ENCODE data around the gene ZNF628. TPM values are rescaled to one million over a fixed set of nuclear protein-coding genes. Genes with fewer than 3 reads are reported as not detected.

The ZNF628 gene
- polyA plus RNA-seq, 1 experiment = 0.12 TPM

DNA sequence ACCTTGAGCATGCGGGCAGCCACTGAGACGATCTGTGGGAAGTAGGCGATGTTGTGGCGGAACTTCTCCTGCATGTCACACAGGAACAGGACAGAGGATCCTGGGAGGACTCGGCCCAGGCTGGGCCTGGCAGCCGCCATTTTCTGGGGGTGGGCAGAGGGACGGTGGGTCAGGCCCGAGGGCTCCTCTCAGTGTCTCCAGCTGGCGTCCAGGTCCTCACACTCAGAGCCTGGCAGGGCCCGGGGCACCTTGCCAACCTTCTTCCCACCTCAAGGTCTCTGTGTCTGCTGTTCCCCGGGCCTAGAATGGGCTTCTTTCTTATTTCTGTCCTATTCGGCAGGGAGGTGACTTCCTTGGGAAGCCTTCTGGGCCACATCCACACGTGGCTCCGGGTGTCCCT lies 20.1 kb upstream of the ZNF628 start:
- peaks cover 10% of the 10 kb centered on the region for H3K27me3 ChIP-seq (ENCODE audit: control insufficient read depth, insufficient read depth, low read length)
- no peak for DNase-seq (ENCODE audit: low read depth, low spot score)
- no peak overlapping the region for H3K27ac ChIP-seq (ENCODE audit: low read depth, low read length)
- H3K4me3 ChIP-seq (ENCODE audit: low read depth, low read length) = no peak overlapping the region
- ChIA-PET CTCF (no interaction called here), POLR2A (no interaction called here)
- no peaks in the 10 kb centered on the region; the same call in 1 of the 2 replicates for H3K9me3 ChIP-seq (ENCODE audit: control insufficient read depth, insufficient read depth, low read length)
- TF ChIP-seq, protein P1, sequence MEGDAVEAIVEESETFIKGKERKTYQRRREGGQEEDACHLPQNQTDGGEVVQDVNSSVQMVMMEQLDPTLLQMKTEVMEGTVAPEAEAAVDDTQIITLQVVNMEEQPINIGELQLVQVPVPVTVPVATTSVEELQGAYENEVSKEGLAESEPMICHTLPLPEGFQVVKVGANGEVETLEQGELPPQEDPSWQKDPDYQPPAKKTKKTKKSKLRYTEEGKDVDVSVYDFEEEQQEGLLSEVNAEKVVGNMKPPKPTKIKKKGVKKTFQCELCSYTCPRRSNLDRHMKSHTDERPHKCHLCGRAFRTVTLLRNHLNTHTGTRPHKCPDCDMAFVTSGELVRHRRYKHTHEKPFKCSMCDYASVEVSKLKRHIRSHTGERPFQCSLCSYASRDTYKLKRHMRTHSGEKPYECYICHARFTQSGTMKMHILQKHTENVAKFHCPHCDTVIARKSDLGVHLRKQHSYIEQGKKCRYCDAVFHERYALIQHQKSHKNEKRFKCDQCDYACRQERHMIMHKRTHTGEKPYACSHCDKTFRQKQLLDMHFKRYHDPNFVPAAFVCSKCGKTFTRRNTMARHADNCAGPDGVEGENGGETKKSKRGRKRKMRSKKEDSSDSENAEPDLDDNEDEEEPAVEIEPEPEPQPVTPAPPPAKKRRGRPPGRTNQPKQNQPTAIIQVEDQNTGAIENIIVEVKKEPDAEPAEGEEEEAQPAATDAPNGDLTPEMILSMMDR (IDR thresholded peaks at IDR 0.05; ENCODE audit: low read depth, low read length) = no peak

DNA sequence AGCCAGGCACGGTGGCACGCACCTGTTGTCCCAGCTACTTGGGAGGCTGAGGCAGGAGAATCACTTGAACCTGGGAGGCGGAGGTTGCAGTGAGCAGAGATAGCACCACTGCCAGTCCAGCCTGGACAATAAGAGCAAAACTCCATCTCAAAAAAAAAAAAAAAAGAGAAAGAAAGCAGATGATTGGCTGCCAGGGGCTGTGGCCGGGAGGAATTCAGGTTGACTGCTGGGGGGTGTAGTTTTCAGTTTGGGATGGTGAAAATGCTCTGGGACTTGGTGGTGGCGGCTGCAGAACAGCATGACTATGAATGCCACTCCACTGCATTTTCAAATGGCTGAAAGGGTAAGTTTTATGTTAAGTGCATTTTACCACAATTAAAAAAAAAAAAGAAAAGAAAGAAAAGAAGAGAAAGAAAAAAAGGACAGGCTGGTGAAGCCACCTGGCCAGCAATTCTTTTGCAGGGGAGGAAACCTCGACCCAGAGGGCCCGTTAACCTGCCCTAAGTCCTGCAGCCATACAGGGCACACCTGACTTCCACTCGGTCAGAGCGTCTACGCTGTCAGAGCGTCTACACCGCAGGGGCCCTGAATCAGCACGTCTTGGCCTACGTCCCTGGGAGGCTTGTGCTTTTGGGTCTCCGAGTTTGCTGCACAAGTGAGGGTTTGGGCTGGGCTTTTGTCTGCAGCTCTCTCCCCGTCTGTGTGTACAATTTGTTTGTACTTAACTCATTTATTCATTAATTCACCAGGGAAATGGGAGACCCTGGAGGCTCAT lies 18.5 kb upstream of the ZNF628 start:
- ChIA-PET CTCF (interaction anchor here (0.7 to 3.5 kb wide), 4 partner anchors 10 to 150 kb away, joined by 3 to 25 read pairs (median 6); no protein-coding TSS in a partner anchor), POLR2A (no interaction called here)
- Histone ChIP-seq H3K27me3 (ENCODE audit: control insufficient read depth, insufficient read depth, low read length) (no peaks in the 10 kb centered on the region), H3K9me3 (ENCODE audit: control insufficient read depth, insufficient read depth, low read length) (no peaks in the 10 kb centered on the region; the same call in 1 of the 2 replicates), H3K27ac (ENCODE audit: low read depth, low read length) (no peak overlapping the region), H3K4me3 (ENCODE audit: low read depth, low read length) (no peak overlapping the region)
- TF ChIP-seq, protein P1 (IDR thresholded peaks at IDR 0.05; ENCODE audit: low read depth, low read length) = no peak
- DNase-seq (ENCODE audit: low read depth, low spot score) = no peak

DNA sequence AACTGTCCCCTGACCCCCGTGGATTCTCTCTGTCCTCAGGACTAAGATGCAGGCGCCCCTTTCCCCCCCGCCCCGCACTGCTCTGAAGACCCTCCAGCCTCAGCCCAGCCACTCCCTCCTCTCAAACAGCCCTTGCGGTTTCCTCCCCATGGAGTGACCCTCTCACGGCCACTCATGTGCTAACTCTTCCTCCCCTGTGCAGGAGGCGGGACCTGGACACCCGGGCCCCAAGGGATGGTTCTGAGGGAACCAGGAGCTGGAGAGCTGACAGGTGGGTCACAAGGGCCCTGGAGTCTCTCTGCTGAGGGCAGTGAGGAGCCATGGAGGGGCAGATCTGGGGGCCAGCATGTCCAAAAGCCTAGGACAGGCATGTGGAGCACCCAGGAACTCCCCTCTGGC lies 16.9 kb upstream of the ZNF628 start:
- peaks cover 3% of the 10 kb centered on the region for H3K27me3 ChIP-seq (ENCODE audit: control insufficient read depth, insufficient read depth, low read length)
- ChIA-PET POLR2A (interaction anchor here (1.0 kb wide), 1 partner anchor 17 kb away, joined by 6 read pairs; the partner anchor contains the start of gene ZNF628), CTCF (interaction anchor here (1.4 to 3.5 kb wide), 3 partner anchors 9 to 319 kb away, joined by 3 to 25 read pairs (median 3); no protein-coding TSS in a partner anchor)
- peak overlapping the region; percentile 20; the same call in 1 of the 2 replicates for H3K4me3 ChIP-seq (ENCODE audit: low read depth, low read length)
- H3K9me3 ChIP-seq (ENCODE audit: control insufficient read depth, insufficient read depth, low read length) = no peaks in the 10 kb centered on the region
- TF ChIP-seq, protein P1 (IDR thresholded peaks at IDR 0.05; ENCODE audit: low read depth, low read length) = no peak
- H3K27ac ChIP-seq (ENCODE audit: low read depth, low read length) = no peak overlapping the region
- DNase-seq (ENCODE audit: low read depth, low spot score) = no peak

GRCh38 chr19:55459950-55460657 lies 16.3 kb upstream of the ZNF628 start:
- CTCF ChIA-PET = interaction anchor here (0.8 to 3.5 kb wide), 3 partner anchors 8 to 168 kb away, joined by 3 to 25 read pairs (median 3); no protein-coding TSS in a partner anchor
- H3K9me3 ChIP-seq (ENCODE audit: control insufficient read depth, insufficient read depth, low read length) = no peaks in the 10 kb centered on the region
- POLR2A ChIA-PET = interaction anchor here (1.0 kb wide), 1 partner anchor 16 kb away, joined by 6 read pairs; the partner anchor contains the start of gene ZNF628
- TF ChIP-seq, protein P1 (IDR thresholded peaks at IDR 0.05; ENCODE audit: low read depth, low read length) = no peak
- H3K27ac ChIP-seq (ENCODE audit: low read depth, low read length) = peak overlapping the region; percentile 47
- peaks cover 3% of the 10 kb centered on the region for H3K27me3 ChIP-seq (ENCODE audit: control insufficient read depth, insufficient read depth, low read length)
- H3K4me3 ChIP-seq (ENCODE audit: low read depth, low read length) = peak overlapping the region; percentile 97
- no peak for DNase-seq (ENCODE audit: low read depth, low spot score)

Data from AG04450 (cell line).